Hepatocyte (in vitro differentiated cells): ENCODE results near the gene SCN4B.

Source experiments
- EZH2 ChIP-seq: fragments of 200-600 bp; sonication (generic); IDR thresholded peaks from 2 replicates; pipeline ENCODE4 v1.6.1; 2016; ENCODE audit warnings: antibody characterized with exemption, mild to moderate bottlenecking, borderline replicate concordance
- EZH2phosphoT487 ChIP-seq: fragments of 200-600 bp; sonication (generic); IDR thresholded peaks from one replicate; pipeline ENCODE4 v1.6.1; 2018; ENCODE audit warnings: antibody characterized with exemption, mild to moderate bottlenecking, low read depth, moderate library complexity; ENCODE audit not compliant: unreplicated experiment, severe bottlenecking
- TF ChIP-seq, protein P1 (sequence below): fragments of 200-600 bp; sonication (generic); IDR thresholded peaks from 2 replicates; pipeline ENCODE4 v1.5.1; 2016; ENCODE audit warnings: antibody characterized with exemption, mild to moderate bottlenecking; ENCODE audit not compliant: poor library complexity

DNA sequence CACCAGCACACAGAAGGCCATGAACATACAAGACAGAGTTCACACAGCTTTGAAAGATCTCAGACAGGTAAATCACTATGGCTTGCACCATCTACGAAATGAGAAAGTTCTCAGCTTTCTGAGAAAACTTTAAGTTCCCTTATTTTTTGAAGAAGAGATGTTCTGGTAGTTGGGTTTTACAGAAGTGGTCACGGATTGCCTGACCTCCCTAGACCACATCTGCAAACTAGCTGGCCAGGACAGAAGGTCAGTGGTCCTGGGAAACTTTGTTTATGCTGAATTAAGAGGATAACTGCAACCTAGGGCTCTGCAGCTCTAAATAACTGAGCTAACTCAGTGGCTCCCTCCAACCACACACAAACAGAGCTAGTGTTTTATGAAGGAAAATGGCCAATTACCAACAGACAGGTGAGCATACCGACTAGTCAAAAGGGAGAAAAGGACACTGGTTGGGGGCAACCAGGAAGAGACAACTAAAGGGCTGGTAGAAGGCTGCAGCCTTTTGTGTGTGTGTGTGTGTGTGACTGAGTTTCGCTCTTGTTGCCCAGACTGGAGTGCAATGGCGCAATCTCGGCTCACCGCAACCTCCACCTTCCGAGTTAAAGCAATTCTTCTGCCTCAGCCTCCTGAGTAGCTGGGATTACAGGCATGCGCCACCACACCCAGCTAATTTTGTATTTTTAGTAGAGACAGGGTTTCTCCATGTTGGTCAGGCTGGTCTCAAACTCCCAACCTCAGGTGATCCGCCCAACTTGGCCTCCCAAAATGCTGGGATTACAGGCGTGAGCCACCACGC lies 32.4 kb upstream of the SCN4B start:
- TF ChIP-seq, protein P1, sequence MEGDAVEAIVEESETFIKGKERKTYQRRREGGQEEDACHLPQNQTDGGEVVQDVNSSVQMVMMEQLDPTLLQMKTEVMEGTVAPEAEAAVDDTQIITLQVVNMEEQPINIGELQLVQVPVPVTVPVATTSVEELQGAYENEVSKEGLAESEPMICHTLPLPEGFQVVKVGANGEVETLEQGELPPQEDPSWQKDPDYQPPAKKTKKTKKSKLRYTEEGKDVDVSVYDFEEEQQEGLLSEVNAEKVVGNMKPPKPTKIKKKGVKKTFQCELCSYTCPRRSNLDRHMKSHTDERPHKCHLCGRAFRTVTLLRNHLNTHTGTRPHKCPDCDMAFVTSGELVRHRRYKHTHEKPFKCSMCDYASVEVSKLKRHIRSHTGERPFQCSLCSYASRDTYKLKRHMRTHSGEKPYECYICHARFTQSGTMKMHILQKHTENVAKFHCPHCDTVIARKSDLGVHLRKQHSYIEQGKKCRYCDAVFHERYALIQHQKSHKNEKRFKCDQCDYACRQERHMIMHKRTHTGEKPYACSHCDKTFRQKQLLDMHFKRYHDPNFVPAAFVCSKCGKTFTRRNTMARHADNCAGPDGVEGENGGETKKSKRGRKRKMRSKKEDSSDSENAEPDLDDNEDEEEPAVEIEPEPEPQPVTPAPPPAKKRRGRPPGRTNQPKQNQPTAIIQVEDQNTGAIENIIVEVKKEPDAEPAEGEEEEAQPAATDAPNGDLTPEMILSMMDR = no peak
- no peak for TF ChIP-seq EZH2
- TF ChIP-seq EZH2phosphoT487 = no peak
